GM19452 (cell line): ENCODE measurements around the gene REC114.
"Not testable (repeated sequence)": the region's sequence is repeated elsewhere in the genome, so short reads cannot be mapped to it uniquely, and the experiment has no call there.

Experiments
- ATAC-seq: cut with Tn5 transposase; IDR thresholded peaks from one replicate; pipeline ENCODE4 v1.9.1; 2021; ENCODE audit not compliant: unreplicated experiment

REC114 gene

GRCh38 chr15:73522011-73522410 is 79.0 kb downstream of the REC114 start:
- no peak for ATAC-seq

- no peak for ATAC-seq
These were observed 82.0 kb downstream of the REC114 start for GRCh38 chr15:73524919-73525318.

GRCh38 chr15:73527598-73527997 is 84.6 kb downstream of the REC114 start:
- no peak for ATAC-seq

- ATAC-seq = no peak
These were observed 87.7 kb downstream of the REC114 start for GRCh38 chr15:73530649-73531048.

GRCh38 chr15:73538123-73538522 is 95.2 kb downstream of the REC114 start:
- no peak for ATAC-seq

- ATAC-seq = no peak
These were observed 95.7 kb downstream of the REC114 start for GRCh38 chr15:73538563-73539211.

- no peak for ATAC-seq
These were observed 96.5 kb downstream of the REC114 start for GRCh38 chr15:73539212-73540128.

- no peak for ATAC-seq
These were observed 97.2 kb downstream of the REC114 start for GRCh38 chr15:73540161-73540560.

- ATAC-seq = no peak
These were observed 98.5 kb downstream of the REC114 start for GRCh38 chr15:73541479-73541878.

- ATAC-seq = not testable (repeated sequence)
These were observed 106.0 kb downstream of the REC114 start for GRCh38 chr15:73548925-73549324.

- ATAC-seq = no peak
These were observed 107.2 kb downstream of the REC114 start for GRCh38 chr15:73550190-73550589.

- ATAC-seq = no peak
These were observed 112.1 kb downstream of the REC114 start for GRCh38 chr15:73555080-73555479.

GRCh38 chr15:73558529-73558928 is 115.6 kb downstream of the REC114 start:
- ATAC-seq = no peak

GRCh38 chr15:73560501-73561117 is 117.6 kb downstream of the REC114 start:
- ATAC-seq = no peak

- no peak for ATAC-seq
These were observed 121.3 kb downstream of the REC114 start for GRCh38 chr15:73564255-73564654.

- ATAC-seq = no peak
These were observed 124.1 kb downstream of the REC114 start for GRCh38 chr15:73567020-73567419.

GRCh38 chr15:73568564-73569280 is 125.8 kb downstream of the REC114 start:
- no peak for ATAC-seq

GRCh38 chr15:73569361-73569760 is 126.4 kb downstream of the REC114 start:
- ATAC-seq = no peak

- ATAC-seq = no peak
These were observed 127.5 kb downstream of the REC114 start for GRCh38 chr15:73570355-73571032.

- ATAC-seq = no peak
These were observed 128.4 kb downstream of the REC114 start for GRCh38 chr15:73571346-73571745.

- ATAC-seq = no peak
These were observed 129.3 kb downstream of the REC114 start for GRCh38 chr15:73572296-73572695.
